T47D (cell line): ENCODE results near the gene RABGGTA.

Source experiments
- DNase-seq, 2 experiments: peaks; one replicate each; pipeline versions ENCODE4 v3.0.0 to v3.0.0-alpha.2; 2011 to 2012; ENCODE audit warnings: low read depth in 1 of 2, low spot score in 1 of 2
- JUND ChIP-seq: IDR thresholded peaks from 2 replicates; pipeline ENCODE4 v1.6.1; 2012; ENCODE audit warnings: low read depth
- in situ Hi-C: cut with HindIII; loops from 2 replicates; pipeline ENCODE4 v1.10.0; 2016; ENCODE audit warnings: low sequenced_read_pairs, low pct_unique_long_range_greater_than_20kb

The RABGGTA gene

DNA sequence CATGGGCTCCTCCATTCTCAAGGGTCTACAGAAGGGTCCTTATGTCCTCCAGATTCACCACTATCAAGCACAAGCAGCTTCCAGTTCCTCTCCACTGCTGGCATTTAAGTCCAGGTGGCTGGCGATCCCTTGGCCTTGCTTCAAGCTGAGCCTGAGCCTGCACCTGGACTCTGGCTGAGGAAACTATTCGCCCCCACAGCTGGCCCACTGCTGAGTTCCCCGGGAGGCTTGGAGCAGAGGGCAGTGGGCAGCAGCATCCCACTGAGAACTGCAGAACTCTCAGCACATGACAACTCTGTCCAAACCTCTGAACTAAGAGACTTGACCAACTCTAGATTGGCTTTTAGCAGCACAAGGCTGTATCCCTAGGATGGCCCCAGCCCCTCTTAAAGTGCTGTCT, 11.3 kb upstream of the RABGGTA start:
- TF ChIP-seq JUND = no peak
- in situ Hi-C loops = no loop called here
- no peak for DNase-seq

GRCh38 chr14:24281636-24282035, 10.2 kb upstream of the RABGGTA start:
- TF ChIP-seq JUND = no peak
- in situ Hi-C loops = no loop called here
- no peak for DNase-seq

- no peak for DNase-seq
- no peak for TF ChIP-seq JUND
- in situ Hi-C loops = no loop called here
Observed at GRCh38 chr14:24280797-24281460, 9.5 kb upstream of the RABGGTA start.

- TF ChIP-seq JUND = no peak
- in situ Hi-C loops = no loop called here
- peak in 1 of 2 experiments; percentile 64 for DNase-seq
Observed at GRCh38 chr14:24279301-24280186, 8.1 kb upstream of the RABGGTA start.

DNA sequence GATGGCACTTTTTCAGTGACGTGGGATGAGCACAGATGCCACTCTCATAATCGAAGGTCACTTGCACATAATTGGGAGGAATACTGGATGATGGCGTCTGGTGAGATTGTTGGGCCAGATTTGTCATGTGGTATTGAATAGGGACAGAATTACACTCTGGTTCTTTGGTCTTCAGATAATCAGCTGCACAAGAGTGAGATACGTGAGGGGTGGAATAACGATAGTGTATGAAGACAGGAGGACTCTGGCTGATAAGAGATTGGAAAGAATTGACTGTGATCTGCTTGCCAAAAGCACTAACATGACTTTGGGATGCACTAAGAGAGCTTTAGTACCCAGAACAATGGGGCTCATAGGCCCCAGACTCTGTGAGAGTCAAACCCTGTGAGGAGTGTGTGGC, 7.0 kb upstream of the RABGGTA start:
- no peak for DNase-seq
- in situ Hi-C loops = no loop called here
- no peak for TF ChIP-seq JUND

GRCh38 chr14:24277606-24278321, 6.4 kb upstream of the RABGGTA start:
- in situ Hi-C loops = no loop called here
- DNase-seq = no peak
- TF ChIP-seq JUND = no peak

DNA sequence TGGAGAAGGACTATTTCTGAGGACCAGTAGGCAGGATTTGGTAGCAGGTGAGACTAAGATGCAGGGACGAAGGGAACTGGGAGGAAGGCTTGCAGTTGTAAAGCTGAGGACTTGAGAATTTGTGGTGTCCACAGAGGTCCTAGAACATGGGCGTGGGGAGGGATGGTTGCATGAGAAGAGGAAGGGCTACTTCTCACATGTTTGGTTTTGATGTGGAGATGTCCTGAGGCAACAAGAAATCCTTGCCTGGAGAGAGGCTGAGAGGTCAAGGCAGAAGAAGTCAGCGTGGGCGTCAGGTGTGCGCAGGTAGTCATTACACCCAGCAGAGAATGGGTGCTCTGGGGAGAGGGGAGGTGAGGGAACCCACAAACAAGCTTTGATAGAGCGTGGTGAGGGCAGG, 5.7 kb upstream of the RABGGTA start:
- no peak for DNase-seq
- no peak for TF ChIP-seq JUND
- in situ Hi-C loops = no loop called here

GRCh38 chr14:24274101-24274543, 2.7 kb upstream of the RABGGTA start:
- no peak for TF ChIP-seq JUND

GRCh38 chr14:24273422-24273998, 2.1 kb upstream of the RABGGTA start:
- peak in 1 of 2 experiments; percentile 10 for DNase-seq
- no peak for TF ChIP-seq JUND
- in situ Hi-C loops = no loop called here

More at GRCh38 chr14:24274101-24274543, 2.7 kb upstream of the RABGGTA start:
- no peak for DNase-seq
- in situ Hi-C loops = no loop called here

DNA sequence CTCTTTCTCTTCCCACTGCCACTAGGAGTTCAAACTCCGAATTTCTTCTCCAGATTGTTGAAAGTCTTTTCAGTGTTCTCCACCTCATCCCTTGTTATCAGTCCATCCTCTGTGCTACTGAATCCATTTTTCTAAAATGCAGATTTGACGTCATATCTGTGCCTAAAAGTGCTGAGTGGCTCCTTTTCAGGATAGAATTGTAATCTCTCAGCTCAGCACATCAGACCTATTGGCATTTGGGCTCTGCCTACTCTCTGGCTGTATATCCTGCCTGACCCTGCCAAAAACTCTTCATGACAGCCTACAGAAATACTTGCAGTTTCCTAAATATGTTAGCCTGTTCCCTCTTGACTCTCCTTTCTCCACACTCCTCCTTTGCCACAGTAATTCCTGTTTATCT, 1.1 kb upstream of the RABGGTA start:
- no peak for DNase-seq
- in situ Hi-C loops = no loop called here
- TF ChIP-seq JUND = no peak

DNA sequence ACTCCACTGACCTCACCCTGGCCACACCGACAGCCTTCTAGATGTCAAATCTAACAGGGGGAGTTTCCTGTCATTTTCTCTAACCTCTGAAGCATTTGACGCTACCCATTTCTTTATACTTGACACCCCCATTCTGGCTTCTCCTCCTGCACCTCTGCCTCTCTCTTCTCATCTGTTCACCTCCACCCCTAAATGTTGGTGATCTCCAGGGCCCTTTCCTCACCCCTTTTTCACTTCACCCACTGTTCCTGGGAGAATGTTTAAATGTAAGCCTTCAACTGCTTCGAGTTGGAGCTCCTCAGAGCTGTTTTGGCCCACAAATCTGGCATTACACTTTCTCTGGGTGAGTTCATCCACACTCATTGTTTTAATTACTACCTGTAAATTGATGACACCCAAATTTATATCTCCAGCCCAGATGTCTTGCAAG, 452 bp upstream of the RABGGTA start:
- in situ Hi-C loops = no loop called here
- no peak for DNase-seq
- no peak for TF ChIP-seq JUND

DNA sequence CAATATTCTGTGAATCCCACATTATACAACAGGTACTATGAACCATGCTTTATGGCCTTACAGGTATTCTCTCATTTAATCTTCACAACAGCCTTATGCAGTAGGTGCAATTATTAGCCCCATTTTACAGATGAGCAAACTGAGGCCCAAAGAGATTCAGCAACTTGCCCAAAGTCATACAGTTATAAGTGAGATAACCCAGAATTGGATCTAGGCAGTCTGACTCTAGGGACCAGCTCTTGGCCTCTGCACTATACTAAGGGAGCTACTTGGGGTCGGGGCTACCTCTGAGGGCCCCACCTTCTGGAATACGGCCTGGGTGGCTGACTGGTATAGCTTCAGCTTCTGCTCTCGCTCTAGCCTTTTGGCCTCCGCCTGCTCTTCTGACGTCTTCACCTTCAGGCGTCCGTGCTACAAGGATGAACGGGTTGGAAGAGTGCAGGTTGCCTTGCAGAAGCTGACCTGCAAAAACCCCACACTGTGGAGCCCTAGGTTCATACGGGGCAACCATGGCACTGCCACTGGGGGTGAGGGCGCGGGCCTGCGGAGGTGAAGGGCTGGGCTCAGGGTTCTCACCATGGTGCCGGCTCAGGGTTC, 762 bp downstream of the RABGGTA start:
- no peak for DNase-seq
- in situ Hi-C loops = no loop called here
- TF ChIP-seq JUND = no peak
